CD14-positive monocyte (primary cell): Measurements from ENCODE around the gene ZFYVE21. TPM values are rescaled to one million over a fixed set of nuclear protein-coding genes. Genes with fewer than 3 reads are reported as not detected.

Experiments
- DNase-seq, 3 donors: peaks; one replicate each; pipeline ENCODE4 v3.0.0-alpha.2; 2011 to 2022
- H2AFZ ChIP-seq: 2 replicates; pipeline ENCODE4 v1.6.0; 2012; ENCODE audit warnings: mild to moderate bottlenecking, low read depth, low read length, inconsistent platforms; ENCODE audit not compliant: insufficient read depth, poor library complexity, severe bottlenecking
- H3K27ac ChIP-seq, 2 donors: 1 replicate in 1 of 2; 2 replicates in 1 of 2; pipeline ENCODE4 v1.5.1; 2012 to 2013; ENCODE audit warnings: low read length in 2 of 2, control low read depth in 1 of 2, inconsistent platforms in 1 of 2, low read depth in 1 of 2, mild to moderate bottlenecking in 1 of 2
- H3K27me3 ChIP-seq, 2 donors: one replicate each; pipeline versions ENCODE4 v1.6.0 to v1.6.1; 2011 to 2013; ENCODE audit warnings: low read length in 2 of 2; ENCODE audit not compliant: control insufficient read depth in 2 of 2, insufficient read depth in 2 of 2
- H3K36me3 ChIP-seq, 2 donors: replicated peaks in 1 of 2; 1 replicate in 1 of 2; 2 replicates in 1 of 2; pipeline versions ENCODE4 v1.5.1 to v1.6.1; 2012 to 2013; ENCODE audit warnings: low read length in 2 of 2, control low read depth in 1 of 2, inconsistent platforms in 1 of 2, mild to moderate bottlenecking in 1 of 2; ENCODE audit not compliant: insufficient read depth in 2 of 2, control insufficient read depth in 1 of 2
- H3K4me1 ChIP-seq, 2 donors: 1 replicate in 1 of 2; 2 replicates in 1 of 2; pipeline versions ENCODE4 v1.5.1 to v1.6.1; 2012 to 2013; ENCODE audit warnings: low read length in 2 of 2, control low read depth in 1 of 2, inconsistent platforms in 1 of 2, mild to moderate bottlenecking in 1 of 2, moderate library complexity in 1 of 2; ENCODE audit not compliant: insufficient read depth in 2 of 2, control insufficient read depth in 1 of 2
- H3K4me2 ChIP-seq: replicated peaks from 2 replicates; pipeline ENCODE3; 2012; ENCODE audit warnings: low read length, moderate library complexity, mild to moderate bottlenecking; ENCODE audit not compliant: poor library complexity, severe bottlenecking; ENCODE audit errors: extremely low read depth
- H3K4me3 ChIP-seq, 3 experiments: fragments of 200-600 bp in 1 of 3; sonication (generic) in 1 of 3; replicated peaks in 1 of 3; 1 replicate in 2 of 3; 2 replicates in 1 of 3; pipeline ENCODE4 v1.5.1; 2011 to 2013; ENCODE audit warnings: low read length in 3 of 3, mild to moderate bottlenecking in 3 of 3, control low read depth in 2 of 3, low read depth in 2 of 3, inconsistent platforms in 1 of 3, moderate library complexity in 1 of 3
- H3K79me2 ChIP-seq: 2 replicates; pipeline ENCODE4 v1.6.0; 2012; ENCODE audit warnings: mild to moderate bottlenecking, control low read depth, inconsistent platforms, low read length, moderate library complexity; ENCODE audit not compliant: insufficient read depth
- H3K9ac ChIP-seq: 2 replicates; pipeline ENCODE4 v1.6.0; 2017; ENCODE audit warnings: low read length, mild to moderate bottlenecking; ENCODE audit not compliant: insufficient read depth, poor library complexity, severe bottlenecking
- H3K9me3 ChIP-seq, 2 donors: replicated peaks in 1 of 2; 1 replicate in 1 of 2; 2 replicates in 1 of 2; pipeline versions ENCODE4 v1.5.1 to v1.6.1; 2012 to 2013; ENCODE audit warnings: low read length in 2 of 2, control low read depth in 1 of 2; ENCODE audit not compliant: control insufficient read depth in 1 of 2, insufficient read depth in 1 of 2
- H4K20me1 ChIP-seq: 2 replicates; pipeline ENCODE4 v1.6.0; 2012; ENCODE audit warnings: mild to moderate bottlenecking, low read length, control low read depth, moderate library complexity; ENCODE audit not compliant: insufficient read depth
- H3K27ac Mint-ChIP-seq, 7 donors: one replicate each; pipeline ENCODE4 v1.8.0; 2020; ENCODE audit warnings: mild to moderate bottlenecking in 7 of 7, mixed read lengths in 7 of 7, moderate library complexity in 6 of 7, inconsistent platforms in 2 of 7
- H3K27me3 Mint-ChIP-seq, 3 donors: one replicate each; pipeline ENCODE4 v1.8.0; 2021 to 2022; ENCODE audit warnings: low read depth in 3 of 3, mild to moderate bottlenecking in 3 of 3, mixed read lengths in 3 of 3, moderate library complexity in 3 of 3, inconsistent platforms in 1 of 3
- H3K36me3 Mint-ChIP-seq, 2 donors: one replicate each; pipeline ENCODE4 v1.8.0; 2020; ENCODE audit warnings: mixed read lengths in 2 of 2, inconsistent platforms in 1 of 2, mild to moderate bottlenecking in 1 of 2
- H3K4me1 Mint-ChIP-seq: one replicate; pipeline ENCODE4 v1.8.0; 2020; ENCODE audit warnings: mild to moderate bottlenecking, mixed read lengths
- H3K4me3 Mint-ChIP-seq, 2 donors: one replicate each; pipeline ENCODE4 v1.8.0; 2020; ENCODE audit warnings: mild to moderate bottlenecking in 2 of 2, mixed read lengths in 2 of 2, moderate library complexity in 1 of 2
- H3K9me3 Mint-ChIP-seq, 7 donors: one replicate each; pipeline ENCODE4 v1.8.0; 2020 to 2022; ENCODE audit warnings: mixed read lengths in 7 of 7, mild to moderate bottlenecking in 6 of 7, moderate library complexity in 6 of 7, inconsistent platforms in 2 of 7
- WGBS: methylation state at CpG from one replicate; pipeline ENCODE4 v1.1.5; 2013; ENCODE audit warnings: missing lambda C conversion rate; ENCODE audit not compliant: insufficient coverage; 5-methylcytosine and 5-hydroxymethylcytosine counted together
- intact Hi-C, 2 donors: fragments of 100-400 bp; cut with micrococcal nuclease; formaldehyde crosslinking; loops; one replicate each; pipeline versions ENCODE4 v1.15.0 to v1.15.1; 2023
- polyA minus RNA-seq: library from RNA; depleted of rRNA, polyadenylated mRNA; stranded (reverse); fragments of >200 nt; gene quantifications from 2 replicates; pipeline ENCODE4 v1.2.3, GENCODE V29; 2012
- polyA plus RNA-seq, 3 donors: library from polyadenylated mRNA; depleted of rRNA in 1 of 3; unstranded in 2 of 3; stranded (reverse) in 1 of 3; fragments of 300-500 nt in 2 of 3; fragments of >200 nt in 1 of 3; fragmentation: Illumina TruSeq in 2 of 3; gene quantifications; 1 replicate in 2 of 3; 2 replicates in 1 of 3; pipeline ENCODE4 v1.2.3, GENCODE V29; 2012 to 2021
- total RNA-seq, 12 experiments: library from RNA in 1 of 12; stranded (reverse) in 1 of 12; fragments of 120-200 nt in 1 of 12; gene quantifications; one replicate each; pipeline ENCODE4 v1.2.4 and lab custom pipeline; 2013 to 2026; ENCODE audit warnings: mixed read lengths in 6 of 12, inconsistent platforms in 1 of 12
- TF ChIP-seq, protein P1 (sequence below): fragments of 200-600 bp; IDR thresholded peaks from one replicate; pipeline ENCODE4 v1.8.0; 2022; ENCODE audit warnings: antibody characterized with exemption, mild to moderate bottlenecking

ZFYVE21 gene
- total RNA-seq (2013) = 12.0 TPM
- 10 to 100 TPM; 22.1 to 36.5 (median 33.1) TPM for polyA plus RNA-seq
- polyA minus RNA-seq = 7.1 and 9.6 TPM in 2 replicates
- total RNA-seq (lab: John Stamatoyannopoulos, UW) = 3.0 to 10.0 (median 6.0) reads per million in 11 experiments

- H3K9me3 Mint-ChIP-seq = no peaks in the 10 kb centered on the region
- H3K36me3 Mint-ChIP-seq = peaks cover 12 to 18% of the 10 kb centered on the region in 2 donors
- peaks cover 0 to 2% of the 10 kb centered on the region in 2 donors for H3K36me3 ChIP-seq
- TF ChIP-seq, protein P1, sequence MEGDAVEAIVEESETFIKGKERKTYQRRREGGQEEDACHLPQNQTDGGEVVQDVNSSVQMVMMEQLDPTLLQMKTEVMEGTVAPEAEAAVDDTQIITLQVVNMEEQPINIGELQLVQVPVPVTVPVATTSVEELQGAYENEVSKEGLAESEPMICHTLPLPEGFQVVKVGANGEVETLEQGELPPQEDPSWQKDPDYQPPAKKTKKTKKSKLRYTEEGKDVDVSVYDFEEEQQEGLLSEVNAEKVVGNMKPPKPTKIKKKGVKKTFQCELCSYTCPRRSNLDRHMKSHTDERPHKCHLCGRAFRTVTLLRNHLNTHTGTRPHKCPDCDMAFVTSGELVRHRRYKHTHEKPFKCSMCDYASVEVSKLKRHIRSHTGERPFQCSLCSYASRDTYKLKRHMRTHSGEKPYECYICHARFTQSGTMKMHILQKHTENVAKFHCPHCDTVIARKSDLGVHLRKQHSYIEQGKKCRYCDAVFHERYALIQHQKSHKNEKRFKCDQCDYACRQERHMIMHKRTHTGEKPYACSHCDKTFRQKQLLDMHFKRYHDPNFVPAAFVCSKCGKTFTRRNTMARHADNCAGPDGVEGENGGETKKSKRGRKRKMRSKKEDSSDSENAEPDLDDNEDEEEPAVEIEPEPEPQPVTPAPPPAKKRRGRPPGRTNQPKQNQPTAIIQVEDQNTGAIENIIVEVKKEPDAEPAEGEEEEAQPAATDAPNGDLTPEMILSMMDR = no peak
- peak within 1 kb of the TSS; percentile 42 to 77 (median 65) for H3K4me3 ChIP-seq
- H3K27ac ChIP-seq = peak within 1 kb of the TSS in 1 of 2 donors; percentile 41
- H3K4me2 ChIP-seq = peak within 1 kb of the TSS; percentile 85
- peaks cover 37% of the 10 kb centered on the region for H4K20me1 ChIP-seq
- H3K27me3 ChIP-seq = no peaks in the 10 kb centered on the region
- H3K9me3 ChIP-seq = no peaks in the 10 kb centered on the region
- peak; percentile 99 to 100 (median 99) for DNase-seq
- peaks cover 29% of the 10 kb centered on the region for H3K4me1 Mint-ChIP-seq
- peak within 1 kb of the TSS; percentile 70 for H3K9ac ChIP-seq
- H3K79me2 ChIP-seq = peaks cover 49% of the 10 kb centered on the region
- under 1% methylated on average over 121 of the region's 121 CpGs for WGBS
- peaks cover 0 to 1% (median 0%) of the 10 kb centered on the region in 3 donors for H3K27me3 Mint-ChIP-seq
- intact Hi-C loops = loop anchor here in 1 of 2 donors (5.0 kb wide), 1 partner anchor 88 kb away; the partner anchor contains the start of gene KLC1
- H3K27ac Mint-ChIP-seq = peak within 1 kb of the TSS in 5 of 7 donors; percentile 22 to 80 (median 41)
- H3K4me1 ChIP-seq = peaks cover 16 to 26% of the 10 kb centered on the region in 2 donors
- H2AFZ ChIP-seq = peak within 1 kb of the TSS; percentile 86
- peak within 1 kb of the TSS; percentile 83 to 89 for H3K4me3 Mint-ChIP-seq
Measured at GRCh38 chr14:103715052-103716000, at the start of gene ZFYVE21, which contains the start of gene XRCC3. Gene ZFYVE21, plus strand, starts transcription at chr14:103715810. Its CDS starts 32 bp downstream, at chr14:103715842. Gene XRCC3, minus strand, starts transcription at chr14:103715451. Its CDS starts 4,364 bp downstream, at chr14:103711087.

- no peak overlapping the region for H3K27ac Mint-ChIP-seq
Measured at GRCh38 chr14:103667671-103668070, 47.9 kb upstream of the ZFYVE21 start.

More at GRCh38 chr14:103667671-103668070, 47.9 kb upstream of the ZFYVE21 start:
- intact Hi-C loops = no loop called here
- peaks cover 2% of the 10 kb centered on the region for H3K79me2 ChIP-seq
- H3K27me3 Mint-ChIP-seq = no peaks in the 10 kb centered on the region
- no peak overlapping the region for H3K4me2 ChIP-seq
- H4K20me1 ChIP-seq = peaks cover 65% of the 10 kb centered on the region
- TF ChIP-seq, protein P1 = no peak
- no CpG with 5 or more reads among the region's 4 CpGs for WGBS
- no peaks in the 10 kb centered on the region for H3K27me3 ChIP-seq
- DNase-seq = no peak
- H3K4me1 Mint-ChIP-seq = peaks cover 3% of the 10 kb centered on the region
- no peaks in the 10 kb centered on the region for H3K9me3 Mint-ChIP-seq
- no peaks in the 10 kb centered on the region for H3K9me3 ChIP-seq
- peaks cover 68 to 96% of the 10 kb centered on the region in 2 donors for H3K36me3 Mint-ChIP-seq
- peaks cover 83 to 99% of the 10 kb centered on the region in 2 donors for H3K36me3 ChIP-seq
- H3K9ac ChIP-seq = no peak overlapping the region
- H3K4me3 ChIP-seq = no peak overlapping the region
- no peak overlapping the region for H2AFZ ChIP-seq
- no peak overlapping the region for H3K4me3 Mint-ChIP-seq
- no peaks in the 10 kb centered on the region for H3K4me1 ChIP-seq
- H3K27ac ChIP-seq = no peak overlapping the region
